ENCODE measurements around the gene ENOSF1.

GRCh38 chr18:658001-658946 is 54.2 kb downstream of the ENOSF1 start:
- TF ChIP-seq CTCF (IDR thresholded peaks at IDR 0.05) (no peak), POLR2A (IDR thresholded peaks at IDR 0.05) (peak; percentile 49)

Measured in right lobe of liver (tissue), 4 donors.